Activated CD8-positive, alpha-beta memory T cell treated with anti-CD3 and anti-CD28 coated beads, Interleukin-2, amount 50 U/mL, for 4 hours (primary cell): Measurements from ENCODE around the gene APC2.

Experiments used
- DNase-seq: peaks from one replicate; pipeline ENCODE4 v3.0.0-alpha.2; 2020

The APC2 gene

DNA sequence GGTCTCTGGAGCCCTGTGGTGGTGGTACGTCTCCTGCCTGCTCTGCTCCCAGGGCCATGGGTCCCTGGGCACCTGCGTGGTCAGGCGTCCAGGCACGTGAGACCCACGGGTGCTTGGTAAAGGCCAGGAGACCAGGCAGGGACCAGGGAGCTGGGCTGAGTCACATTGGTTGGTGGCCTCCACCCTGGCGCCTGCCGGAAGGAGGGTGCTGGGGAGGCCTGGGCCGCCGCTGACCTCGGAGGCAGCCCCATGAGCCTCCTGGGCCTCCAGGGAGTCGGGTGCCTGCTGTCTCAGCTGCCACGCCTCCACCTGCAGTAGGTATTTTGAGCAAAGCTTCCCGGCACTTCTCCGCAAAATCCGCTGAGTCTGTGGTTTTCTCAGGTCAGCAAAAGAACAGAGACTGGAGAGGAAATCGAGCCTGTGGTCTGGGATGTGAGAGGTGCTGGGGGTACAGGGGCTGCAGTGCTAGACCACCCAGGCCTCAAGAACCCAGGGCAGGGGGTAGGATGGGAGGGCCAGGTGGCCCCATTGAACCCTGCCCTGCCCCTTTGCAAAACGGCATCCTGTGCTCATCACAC is 70.4 kb downstream of the APC2 start:
- no peak for DNase-seq

DNA sequence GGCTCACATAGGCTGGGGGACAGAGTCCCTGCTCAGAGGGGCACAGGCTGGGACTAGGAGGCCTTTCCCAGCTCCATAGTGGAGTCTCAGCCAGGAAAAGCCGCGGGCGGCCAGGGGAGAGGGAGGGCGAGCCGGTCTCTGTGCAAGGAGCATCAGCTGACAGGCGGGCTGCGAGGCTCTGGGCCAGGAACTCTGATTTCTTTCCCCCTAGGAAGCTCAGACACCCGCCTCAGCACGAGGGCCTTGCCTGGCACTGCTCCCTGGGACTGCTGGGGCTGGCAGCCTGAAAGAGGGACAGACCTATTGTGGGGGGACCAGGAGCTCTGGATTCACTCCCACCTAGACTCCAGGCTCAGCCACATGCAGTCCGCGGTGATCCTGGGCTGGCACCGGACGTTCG is 71.7 kb downstream of the APC2 start:
- DNase-seq, result no peak

DNA sequence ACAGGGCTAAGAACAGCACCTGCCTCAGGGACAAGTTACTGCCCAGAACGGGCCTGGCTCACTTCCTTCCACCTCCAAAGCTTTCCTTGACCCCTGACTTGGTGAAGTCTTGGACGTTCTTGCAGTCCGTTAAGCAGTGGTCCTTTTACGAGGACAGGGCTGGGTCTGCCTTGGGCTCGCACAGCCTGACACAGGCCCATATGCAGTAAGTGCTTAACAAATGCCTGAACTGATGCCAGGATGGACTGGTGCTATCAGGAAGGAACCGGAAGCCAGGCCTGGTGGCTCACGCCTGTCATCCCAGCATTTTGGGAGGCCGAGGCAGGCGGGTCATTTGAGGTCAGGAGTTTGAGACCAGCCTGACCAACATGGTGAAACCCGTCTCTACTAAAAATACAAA is 72.1 kb downstream of the APC2 start:
- DNase-seq, result no peak

DNA sequence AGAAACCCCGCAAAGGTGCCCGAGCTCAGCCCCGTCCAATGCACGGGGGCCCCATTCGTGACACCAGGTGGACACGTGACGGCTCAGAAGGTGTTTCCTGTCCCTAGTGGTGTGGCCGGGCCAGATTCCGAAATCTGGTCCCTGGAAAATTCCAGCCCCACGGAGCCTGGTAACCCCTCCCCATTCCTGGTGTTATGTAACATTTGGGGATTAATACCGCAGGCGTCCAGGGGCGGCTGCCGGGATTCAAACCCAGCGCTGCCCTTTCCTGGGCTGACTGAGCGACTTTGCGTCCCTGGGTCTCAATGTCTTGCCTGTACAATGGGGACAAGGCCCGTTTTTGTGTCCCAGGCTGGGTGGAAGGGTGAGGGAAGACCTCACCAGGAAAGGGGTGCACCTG is 72.9 kb downstream of the APC2 start:
- no peak for DNase-seq
